IMR-90 (cell line): ENCODE results near the gene TP73. TPM values are rescaled to one million over a fixed set of nuclear protein-coding genes. Genes with fewer than 3 reads are reported as not detected.

Experiments
- ATAC-seq: fragments of 200-7000 bp; cut with Tn5 transposase; 2 replicates; pipeline ENCODE4 v1.9.1; 2020; ENCODE audit warnings: low read depth, mild to moderate bottlenecking, moderate library complexity
- BruUV-seq: library from RNA; stranded (reverse); fragments of 400-500 nt; replicated peaks from 2 replicates; lab custom pipeline; 2021; lab: Mats Ljungman, UMichigan
- CTCF ChIA-PET: fragments of 300-600 bp; formaldehyde crosslinking; extraction: SDS; loops from one replicate; lab custom pipeline; 2021; ENCODE audit warnings: antibody characterized with exemption; lab: Yijun Ruan, JAX
- POLR2A ChIA-PET: fragments of 300-600 bp; sonication (Branson Sonifier 250); formaldehyde crosslinking; loops from one replicate; lab custom pipeline; 2022; ENCODE audit warnings: antibody characterized with exemption; ENCODE audit not compliant: unreplicated experiment; lab: Charles Lee
- DNase-seq: peaks from one replicate; pipeline ENCODE4 v3.0.0; 2013
- H2AFZ ChIP-seq: replicated peaks from 2 replicates; pipeline ENCODE3; 2013; ENCODE audit warnings: low read length, mild to moderate bottlenecking; ENCODE audit not compliant: poor library complexity
- H2AK5ac ChIP-seq: 2 replicates; pipeline ENCODE4 v1.6.1; 2013; ENCODE audit warnings: low read depth, low read length, inconsistent platforms
- H2AK9ac ChIP-seq: replicated peaks from 2 replicates; pipeline ENCODE3; 2013; ENCODE audit warnings: mild to moderate bottlenecking, low read depth, low read length, moderate library complexity; ENCODE audit not compliant: poor library complexity
- H2BK120ac ChIP-seq: 2 replicates; pipeline ENCODE4 v1.6.1; 2013; ENCODE audit warnings: low read depth, low read length, inconsistent platforms
- H2BK15ac ChIP-seq: 3 replicates; pipeline ENCODE4 v1.6.1; 2013; ENCODE audit warnings: low read depth, low read length, inconsistent platforms
- H2BK20ac ChIP-seq: 2 replicates; pipeline ENCODE4 v1.6.1; 2013; ENCODE audit warnings: low read depth, mild to moderate bottlenecking, inconsistent platforms, low read length, moderate library complexity
- H2BK5ac ChIP-seq: 2 replicates; pipeline ENCODE4 v1.6.1; 2013; ENCODE audit warnings: mild to moderate bottlenecking, low read depth, low read length, inconsistent platforms; ENCODE audit not compliant: poor library complexity, severe bottlenecking
- H3K14ac ChIP-seq: replicated peaks from 2 replicates; pipeline ENCODE4 v1.6.1; 2013; ENCODE audit warnings: low read depth, low read length, inconsistent platforms
- H3K18ac ChIP-seq: 2 replicates; pipeline ENCODE4 v1.6.1; 2013; ENCODE audit warnings: low read depth, low read length, control low read depth
- H3K23ac ChIP-seq: 2 replicates; pipeline ENCODE4 v1.6.1; 2013; ENCODE audit warnings: low read depth, low read length, inconsistent platforms
- H3K27ac ChIP-seq: 2 replicates; pipeline ENCODE4 v1.5.1; 2013; ENCODE audit warnings: mild to moderate bottlenecking, control low read depth, low read length; ENCODE audit not compliant: insufficient read depth
- H3K27me3 ChIP-seq: 2 replicates; pipeline ENCODE4 v1.6.1; 2013; ENCODE audit warnings: low read length; ENCODE audit not compliant: control insufficient read depth, insufficient read depth
- H3K36me3 ChIP-seq: 2 replicates; pipeline ENCODE4 v1.6.1; 2013; ENCODE audit warnings: low read length, mixed read lengths; ENCODE audit not compliant: control insufficient read depth, insufficient read depth
- H3K4ac ChIP-seq: 2 replicates; pipeline ENCODE4 v1.6.1; 2013; ENCODE audit warnings: low read depth, low read length, inconsistent platforms
- H3K4me1 ChIP-seq: 2 replicates; pipeline ENCODE4 v1.6.1; 2013; ENCODE audit warnings: low read length, mixed read lengths; ENCODE audit not compliant: control insufficient read depth, insufficient read depth
- H3K4me2 ChIP-seq: 2 replicates; pipeline ENCODE4 v1.6.1; 2013; ENCODE audit warnings: low read depth, mild to moderate bottlenecking, control low read depth, low read length, moderate library complexity
- H3K4me3 ChIP-seq: 2 replicates; pipeline ENCODE4 v1.5.1; 2013; ENCODE audit warnings: low read depth, mild to moderate bottlenecking, control low read depth, low read length, moderate library complexity; ENCODE audit not compliant: insufficient read depth
- H3K56ac ChIP-seq: 2 replicates; pipeline ENCODE4 v1.6.1; 2013; ENCODE audit warnings: low read length, inconsistent platforms; ENCODE audit not compliant: insufficient read depth; ENCODE audit errors: extremely low read depth
- H3K79me1 ChIP-seq, 2 experiments: 2 replicates each; pipeline ENCODE4 v1.6.1; 2013; ENCODE audit warnings: low read length in 2 of 2, inconsistent platforms in 1 of 2, low read depth in 1 of 2
- H3K9ac ChIP-seq: 2 replicates; pipeline ENCODE4 v1.6.1; 2013; ENCODE audit warnings: low read depth, low read length, control low read depth
- H3K9me1 ChIP-seq: 2 replicates; pipeline ENCODE4 v1.6.1; 2013; ENCODE audit warnings: low read length, inconsistent platforms; ENCODE audit not compliant: insufficient read depth
- H3K9me3 ChIP-seq: 2 replicates; pipeline ENCODE4 v1.6.1; 2013; ENCODE audit warnings: low read length; ENCODE audit not compliant: control insufficient read depth, insufficient read depth
- H4K20me1 ChIP-seq: 2 replicates; pipeline ENCODE4 v1.6.1; 2013; ENCODE audit warnings: low read length, inconsistent platforms; ENCODE audit not compliant: insufficient read depth
- H4K5ac ChIP-seq: 2 replicates; pipeline ENCODE4 v1.6.1; 2013; ENCODE audit warnings: mild to moderate bottlenecking, low read depth, low read length, control low read depth
- H4K8ac ChIP-seq, 2 experiments: 2 replicates each; pipeline ENCODE4 v1.6.1; 2013; ENCODE audit warnings: low read depth in 2 of 2, low read length in 2 of 2, control low read depth in 1 of 2, inconsistent platforms in 1 of 2
- H4K91ac ChIP-seq: 2 replicates; pipeline ENCODE4 v1.6.1; 2013; ENCODE audit warnings: low read depth, low read length, inconsistent platforms; ENCODE audit not compliant: insufficient read depth
- BHLHE40 ChIP-seq: fragments of 150-350 bp; IDR thresholded peaks from 2 replicates; pipeline ENCODE4 v1.6.1; 2016; ENCODE audit warnings: mild to moderate bottlenecking, low read depth, low read length
- MXI1 ChIP-seq: IDR thresholded peaks from 2 replicates; pipeline ENCODE4 v1.6.1; 2012; ENCODE audit warnings: low read depth, mild to moderate bottlenecking, low read length, moderate library complexity, borderline replicate concordance
- WGBS, 2 experiments: methylation state at CpG; one replicate each; pipeline versions ENCODE4 v1.1.5 to v1.1.7; 2013; ENCODE audit warnings: missing lambda C conversion rate in 2 of 2; ENCODE audit not compliant: insufficient read length in 1 of 2; ENCODE audit errors: extremely low coverage in 2 of 2; 5-methylcytosine and 5-hydroxymethylcytosine counted together
- dilution Hi-C: fragments of 300-500 bp; cut with HindIII; formaldehyde crosslinking; loops from one replicate; pipeline ENCODE4 v1.14.3; 2018; ENCODE audit warnings: low sequenced_read_pairs; ENCODE audit not compliant: unreplicated experiment
- in situ Hi-C: fragments of 300-500 bp; cut with MboI; formaldehyde crosslinking; loops from 3 replicates; pipeline ENCODE4 v1.14.3; 2019; ENCODE audit warnings: low sequenced_read_pairs, inconsistent platforms, mixed read lengths
- intact Hi-C: fragments of 100-400 bp; cut with micrococcal nuclease; formaldehyde crosslinking; loops from 2 replicates; pipeline ENCODE4 v1.10.0; 2022
- polyA plus RNA-seq, 3 experiments: library from polyadenylated mRNA; depleted of rRNA; stranded (reverse); fragments of >200 nt; gene quantifications; 2 replicates each; pipeline ENCODE4 v1.2.3, GENCODE V29; 2012; ENCODE audit warnings: low replicate concordance in 1 of 3
- total RNA-seq: library from RNA; depleted of rRNA; stranded (reverse); fragments of >200 nt; gene quantifications from 2 replicates; pipeline ENCODE4 v1.2.3, GENCODE V29; 2012

Gene TP73
- total and polyA plus RNA-seq, 2 of the 4 experiments (the other 2 are of a cell fraction), result not detected

GRCh38 chr1:3632716-3633343, 19.5 kb upstream of the TP73 start:
- Histone ChIP-seq H3K79me1 (no peaks in the 10 kb centered on the region), H3K9me1 (no peaks in the 10 kb centered on the region), H3K4me2 (no peak overlapping the region), H3K23ac (no peak overlapping the region), H3K4me3 (no peak overlapping the region), H2BK15ac (no peak overlapping the region), H2BK5ac (no peak overlapping the region), H4K8ac (no peak overlapping the region), H3K9me3 (no peaks in the 10 kb centered on the region), H3K14ac (no peak overlapping the region), H3K18ac (no peak overlapping the region), H4K20me1 (no peaks in the 10 kb centered on the region; the same call in 1 of the 2 replicates), H4K5ac (no peak overlapping the region), H2AK9ac (no peak overlapping the region), H2AFZ (no peak overlapping the region), H3K27ac (no peak overlapping the region), H3K4ac (no peak overlapping the region), H3K4me1 (no peaks in the 10 kb centered on the region), H3K27me3 (no peaks in the 10 kb centered on the region), H3K56ac (no peak overlapping the region), H4K91ac (no peak overlapping the region), H3K9ac (no peak overlapping the region), H2BK120ac (no peak overlapping the region), H2AK5ac (no peak overlapping the region), H2BK20ac (no peak overlapping the region), H3K36me3 (peaks cover 71% of the 10 kb centered on the region)
- dilution Hi-C loops (no loop called here), in situ Hi-C loops (no loop called here), intact Hi-C loops (no loop called here)
- TF ChIP-seq BHLHE40 (no peak), MXI1 (no peak)
- ChIA-PET CTCF (no interaction called here), POLR2A (no interaction called here)
- DNase-seq, result no peak
- no TSS peak for BruUV-seq
- WGBS, 2 experiments, result 100% methylated on average over 8 of the region's 26 CpGs; no CpG with 5 or more reads in 1 of the 2 experiments
- ATAC-seq, result no peak
